GM18858 (cell line): Measurements from ENCODE around the gene FAM228B.

Experiments used
- ATAC-seq: cut with Tn5 transposase; IDR thresholded peaks from one replicate; pipeline ENCODE4 v1.9.1; 2021; ENCODE audit not compliant: unreplicated experiment

FAM228B gene

GRCh38 chr2:24200799-24201198 is 77.5 kb downstream of the FAM228B start:
- ATAC-seq, result no peak

DNA sequence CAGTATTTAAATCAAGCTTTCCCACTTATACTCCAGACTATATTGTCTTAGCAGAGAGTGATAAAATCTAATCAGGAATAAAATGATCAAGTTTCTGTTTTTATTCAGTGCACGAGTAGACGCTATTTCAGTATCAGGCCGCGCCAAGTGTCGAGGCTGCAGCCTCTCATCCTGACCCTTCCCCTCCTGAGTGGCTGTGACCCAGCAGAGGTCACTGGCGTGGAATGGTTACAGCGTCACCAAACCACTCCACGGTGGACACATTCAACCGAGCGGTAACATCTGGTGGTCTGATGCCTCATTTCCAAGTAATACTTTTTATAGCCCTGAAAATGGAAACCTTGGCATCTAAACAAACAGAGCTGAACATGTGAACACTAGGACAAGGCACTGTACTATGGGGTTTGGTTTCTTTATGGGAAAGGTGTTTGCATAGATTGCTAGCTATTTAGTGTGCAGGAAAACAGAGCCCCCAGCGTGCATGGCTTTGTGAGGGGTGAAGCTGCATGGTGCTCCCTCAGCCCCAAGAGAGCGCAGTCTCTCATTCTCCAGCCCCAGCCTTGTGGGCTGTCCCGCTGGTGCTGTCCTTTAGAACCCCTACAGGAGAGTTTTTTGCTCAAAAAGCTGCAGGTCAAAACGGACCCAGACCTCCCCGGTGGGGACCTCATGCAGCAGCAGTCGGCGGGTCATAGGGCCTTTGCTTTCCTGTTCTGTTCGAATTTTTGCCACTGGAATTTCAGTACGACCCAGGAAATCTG is 79.9 kb downstream of the FAM228B start:
- ATAC-seq, result no peak

DNA sequence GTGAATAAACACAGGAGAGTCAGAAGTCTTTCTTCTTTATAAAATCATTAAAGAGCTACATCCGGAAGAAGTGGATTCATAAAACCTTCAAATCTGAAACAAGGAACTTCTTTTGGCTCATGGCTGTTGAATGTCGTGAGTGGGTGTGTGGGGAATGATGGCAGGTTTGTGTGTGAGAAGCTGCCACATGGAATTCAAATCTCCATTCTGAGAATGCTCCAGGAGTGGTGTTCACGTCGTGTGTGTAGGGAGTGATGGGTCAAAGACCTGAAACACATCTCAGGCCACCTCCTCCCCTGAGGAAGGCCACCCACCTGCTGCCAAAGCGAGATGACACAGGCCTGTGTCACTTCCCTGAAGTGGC is 80.5 kb downstream of the FAM228B start:
- ATAC-seq, result no peak

DNA sequence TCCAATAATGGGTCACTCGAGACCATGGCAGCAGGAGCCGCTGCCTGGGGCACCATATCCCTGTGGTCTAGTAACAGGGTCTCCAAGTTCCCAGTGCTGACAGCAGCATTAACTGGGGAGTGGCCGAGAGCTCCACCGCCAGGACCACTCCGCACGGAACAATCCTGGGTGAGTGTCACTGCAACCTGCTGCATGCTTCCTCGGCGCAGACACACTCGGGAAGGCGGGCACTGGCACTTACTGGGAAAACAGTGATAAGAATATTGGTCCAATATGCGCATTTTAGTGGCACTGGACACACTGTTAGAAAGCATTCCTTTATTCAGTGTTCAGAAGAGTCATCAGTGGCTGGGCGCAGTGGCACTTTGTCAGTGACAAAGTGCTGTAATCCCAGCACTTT is 81.2 kb downstream of the FAM228B start:
- ATAC-seq, result no peak

- no peak for ATAC-seq
Measured at GRCh38 chr2:24205131-24205530, 81.9 kb downstream of the FAM228B start.

- ATAC-seq, result no peak
Measured at GRCh38 chr2:24206242-24206641, 83.0 kb downstream of the FAM228B start.

- ATAC-seq, result no peak
Measured at GRCh38 chr2:24206714-24207113, 83.4 kb downstream of the FAM228B start.

- no peak for ATAC-seq
Measured at GRCh38 chr2:24207359-24207758, 84.1 kb downstream of the FAM228B start.

GRCh38 chr2:24208490-24208889 is 85.2 kb downstream of the FAM228B start:
- no peak for ATAC-seq

DNA sequence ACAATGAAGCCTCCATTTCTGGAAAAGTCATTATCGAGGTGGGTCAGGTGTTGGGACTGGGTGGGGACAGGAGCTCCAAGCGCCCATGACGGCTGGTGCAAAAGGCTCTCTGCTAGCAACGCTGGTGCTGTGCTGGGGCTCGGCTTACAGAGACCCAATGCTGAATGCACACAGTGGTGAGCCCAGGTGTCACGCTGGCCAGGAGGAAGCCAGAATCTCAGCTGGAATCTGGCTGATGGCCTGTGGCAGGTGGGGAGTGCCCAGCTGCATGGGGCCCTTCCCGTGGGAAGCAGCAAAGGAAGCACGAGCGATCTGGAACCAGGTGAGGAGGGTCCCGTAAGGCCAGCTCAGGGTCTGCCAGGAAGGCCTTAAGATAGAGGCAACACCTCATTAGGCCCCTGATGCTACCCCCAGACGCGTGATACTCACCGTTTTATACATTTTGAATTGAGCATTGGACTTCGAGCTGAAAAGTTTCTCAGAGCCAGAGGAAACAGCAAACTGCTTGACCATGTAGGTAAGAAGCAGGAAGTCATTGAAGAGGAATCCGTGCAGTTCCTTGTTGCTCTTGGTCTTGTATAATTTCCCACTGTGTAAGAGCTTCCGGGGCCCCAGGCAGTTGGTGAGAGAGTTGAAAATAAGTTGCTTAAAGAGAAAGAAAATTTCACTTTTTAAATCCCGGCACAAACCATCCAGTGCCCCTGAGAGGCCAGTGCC is 86.3 kb downstream of the FAM228B start:
- ATAC-seq, result no peak

- no peak for ATAC-seq
Measured at GRCh38 chr2:24210106-24210455, 86.8 kb downstream of the FAM228B start.

DNA sequence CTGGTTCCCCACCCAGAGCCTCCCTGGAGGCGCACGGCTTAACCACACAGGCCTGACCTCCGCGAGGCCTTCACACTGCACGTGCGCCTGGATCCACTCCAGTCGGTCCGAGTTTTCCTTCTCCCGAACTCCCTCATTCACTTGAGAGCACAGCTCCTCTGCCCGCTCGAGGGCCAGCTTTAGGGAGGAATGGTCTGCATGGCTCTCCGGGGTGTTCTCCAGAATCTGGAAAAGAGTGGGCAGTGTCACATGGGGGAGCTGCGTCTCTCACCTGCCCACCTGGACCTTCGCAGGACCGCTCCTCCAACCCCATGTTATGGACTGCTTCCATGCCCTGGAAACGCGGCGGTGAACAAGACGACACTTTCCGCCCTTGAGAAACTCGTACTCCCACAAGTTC is 87.5 kb downstream of the FAM228B start:
- no peak for ATAC-seq

- ATAC-seq, result no peak
Measured at GRCh38 chr2:24211408-24211807, 88.1 kb downstream of the FAM228B start.

DNA sequence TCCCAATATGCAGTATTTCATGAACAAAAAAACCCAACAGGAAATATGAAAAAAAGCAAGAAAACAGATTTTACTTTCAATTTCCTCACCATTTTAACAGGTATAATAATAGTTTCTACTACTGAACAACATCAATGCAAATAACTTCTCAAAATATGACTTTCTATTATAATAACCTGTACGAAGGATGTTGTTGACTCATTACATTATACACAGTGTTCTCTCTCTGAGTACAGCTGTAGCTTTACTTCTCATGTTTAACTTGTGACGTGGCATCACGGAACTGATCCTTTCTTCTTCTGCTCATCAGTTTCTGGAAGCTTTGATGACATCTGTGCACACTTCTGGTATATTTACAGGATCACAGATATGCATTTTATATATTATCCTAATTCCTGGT is 91.6 kb downstream of the FAM228B start:
- peak; percentile 95 for ATAC-seq
